Transverse colon (tissue), 3 donors: ENCODE measurements around the gene HIVEP3.

Source experiments
- POLR2A ChIP-seq: fragments of 450-650 bp; IDR thresholded peaks from one replicate; pipeline ENCODE4 v1.6.1; 2016; ENCODE audit warnings: antibody characterized with exemption, mild to moderate bottlenecking, moderate library complexity
- TF ChIP-seq, protein P1 (sequence below), 5 experiments: fragments of 200-600 bp in 3 of 5; fragments of 450-650 bp in 2 of 5; sonication (generic) in 3 of 5; IDR thresholded peaks; 1 replicate in 2 of 5; 2 replicates in 3 of 5; pipeline ENCODE4 v1.5.1; 2016 to 2017; ENCODE audit warnings: antibody characterized with exemption in 5 of 5, inconsistent platforms in 3 of 5, mild to moderate bottlenecking in 2 of 5, moderate library complexity in 1 of 5

DNA sequence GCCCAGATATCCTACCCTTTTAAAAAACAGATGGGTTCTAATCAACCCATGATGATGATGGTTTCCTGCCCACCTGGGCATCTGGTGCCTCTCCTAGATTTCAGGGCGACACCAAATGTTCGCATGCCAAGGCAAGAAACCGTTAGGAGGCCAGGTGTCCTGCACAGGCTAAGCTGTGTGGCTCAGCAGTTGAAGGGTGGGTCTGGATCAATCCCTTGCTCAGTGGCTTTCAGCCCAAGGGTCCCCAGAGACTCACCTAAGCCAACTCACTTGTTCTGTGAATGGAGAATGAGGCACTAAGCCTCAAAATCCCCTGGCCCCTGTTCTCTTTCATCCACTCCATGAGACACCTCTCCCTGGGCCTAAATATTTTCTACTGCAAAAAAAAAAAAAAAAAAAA lies 265.1 kb downstream of the HIVEP3 start:
- TF ChIP-seq POLR2A, result no peak
- TF ChIP-seq, protein P1, sequence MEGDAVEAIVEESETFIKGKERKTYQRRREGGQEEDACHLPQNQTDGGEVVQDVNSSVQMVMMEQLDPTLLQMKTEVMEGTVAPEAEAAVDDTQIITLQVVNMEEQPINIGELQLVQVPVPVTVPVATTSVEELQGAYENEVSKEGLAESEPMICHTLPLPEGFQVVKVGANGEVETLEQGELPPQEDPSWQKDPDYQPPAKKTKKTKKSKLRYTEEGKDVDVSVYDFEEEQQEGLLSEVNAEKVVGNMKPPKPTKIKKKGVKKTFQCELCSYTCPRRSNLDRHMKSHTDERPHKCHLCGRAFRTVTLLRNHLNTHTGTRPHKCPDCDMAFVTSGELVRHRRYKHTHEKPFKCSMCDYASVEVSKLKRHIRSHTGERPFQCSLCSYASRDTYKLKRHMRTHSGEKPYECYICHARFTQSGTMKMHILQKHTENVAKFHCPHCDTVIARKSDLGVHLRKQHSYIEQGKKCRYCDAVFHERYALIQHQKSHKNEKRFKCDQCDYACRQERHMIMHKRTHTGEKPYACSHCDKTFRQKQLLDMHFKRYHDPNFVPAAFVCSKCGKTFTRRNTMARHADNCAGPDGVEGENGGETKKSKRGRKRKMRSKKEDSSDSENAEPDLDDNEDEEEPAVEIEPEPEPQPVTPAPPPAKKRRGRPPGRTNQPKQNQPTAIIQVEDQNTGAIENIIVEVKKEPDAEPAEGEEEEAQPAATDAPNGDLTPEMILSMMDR (IDR thresholded peaks at IDR 0.05), result no peak
